IPS DF 4.7 (cell line): ENCODE results near the gene DMRT2.

Source experiments
- DNase-seq: peaks from one replicate; pipeline ENCODE4 v3.0.0-alpha.2; 2013; ENCODE audit warnings: low spot score; ENCODE audit errors: extremely low read depth

DMRT2 gene

DNA sequence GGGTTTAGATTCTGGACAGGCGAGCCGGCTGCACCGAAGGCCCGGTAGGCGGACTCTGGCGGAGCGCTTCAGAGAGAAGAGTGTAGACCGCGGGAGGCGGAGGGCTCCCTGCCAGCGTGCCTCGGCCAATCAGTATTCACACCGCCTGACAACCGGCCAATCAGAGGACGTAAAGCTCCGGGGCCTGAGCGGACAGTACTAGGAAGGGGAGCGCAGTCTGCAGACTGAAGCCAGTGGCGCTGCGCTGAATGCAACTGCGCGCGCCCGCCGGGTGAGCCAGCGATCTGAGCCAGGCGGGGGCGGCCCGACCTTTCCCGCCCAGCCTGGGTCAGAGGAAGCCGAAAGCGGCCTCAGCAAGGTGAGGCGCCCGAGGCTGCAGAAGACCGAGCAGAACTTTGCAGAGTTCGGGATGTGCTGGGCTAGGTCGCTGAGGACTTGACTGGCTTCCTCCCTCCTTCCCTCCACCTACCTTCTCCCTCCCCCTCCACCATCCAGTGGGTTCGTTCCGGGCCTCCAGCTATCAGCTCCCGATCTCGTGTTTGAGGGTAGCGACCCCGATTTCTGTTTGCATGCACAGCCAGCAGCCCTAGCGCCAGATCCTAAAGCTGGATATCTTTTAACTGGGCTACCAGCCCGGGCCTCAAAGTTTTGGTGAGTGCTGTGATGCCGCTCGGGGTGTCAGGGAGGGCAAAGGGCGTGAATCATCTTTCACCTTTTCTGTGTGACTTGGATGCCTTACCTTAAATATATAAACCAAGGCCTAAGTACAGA lies at the start of gene DMRT2:
DMRT2 (plus strand) TSS at position 233 of the 771 bp plus-strand sequence. CDS start 1,257 bp downstream, outside the sequence.
- DNase-seq: no peak

DNA sequence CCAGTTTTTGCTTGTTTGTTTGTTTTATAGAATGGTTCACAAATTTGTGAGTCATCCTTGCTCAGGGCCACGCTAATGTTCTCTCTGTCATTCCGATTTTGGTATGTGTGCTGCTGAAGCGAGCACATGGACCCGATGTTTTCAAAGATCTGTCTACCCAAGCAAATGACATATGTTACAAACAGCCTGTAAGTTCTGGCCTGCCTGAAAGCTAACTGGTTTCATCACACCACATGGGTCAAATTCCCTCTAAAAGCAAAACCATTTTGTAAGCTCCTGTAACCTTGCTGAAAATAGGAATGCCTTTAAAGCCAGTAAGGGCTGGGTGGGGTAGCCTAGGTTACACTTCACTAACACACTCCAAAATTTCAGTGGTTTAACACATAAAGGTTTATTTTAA lies 48.3 kb upstream of the DMRT2 start:
- DNase-seq: no peak

DNA sequence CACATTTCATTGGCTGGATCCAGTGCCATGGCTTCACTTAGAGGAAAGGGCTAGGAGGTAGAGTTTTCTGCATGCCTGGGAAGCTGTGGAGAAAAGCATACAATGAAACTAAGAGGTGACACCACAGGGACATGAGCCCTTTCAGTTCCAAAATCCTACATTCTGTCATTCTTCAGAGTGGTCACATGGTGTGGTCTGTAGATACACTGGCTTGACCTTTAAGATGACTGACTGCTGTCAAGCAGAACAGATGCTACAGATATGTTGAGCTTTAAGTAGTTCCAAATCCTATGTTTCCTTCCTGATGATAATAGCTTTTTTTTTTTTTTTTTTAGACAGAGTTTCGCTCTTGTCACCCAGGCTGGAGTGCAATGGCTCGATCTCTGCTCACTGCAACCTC lies 47.5 kb upstream of the DMRT2 start:
- DNase-seq: no peak

DNA sequence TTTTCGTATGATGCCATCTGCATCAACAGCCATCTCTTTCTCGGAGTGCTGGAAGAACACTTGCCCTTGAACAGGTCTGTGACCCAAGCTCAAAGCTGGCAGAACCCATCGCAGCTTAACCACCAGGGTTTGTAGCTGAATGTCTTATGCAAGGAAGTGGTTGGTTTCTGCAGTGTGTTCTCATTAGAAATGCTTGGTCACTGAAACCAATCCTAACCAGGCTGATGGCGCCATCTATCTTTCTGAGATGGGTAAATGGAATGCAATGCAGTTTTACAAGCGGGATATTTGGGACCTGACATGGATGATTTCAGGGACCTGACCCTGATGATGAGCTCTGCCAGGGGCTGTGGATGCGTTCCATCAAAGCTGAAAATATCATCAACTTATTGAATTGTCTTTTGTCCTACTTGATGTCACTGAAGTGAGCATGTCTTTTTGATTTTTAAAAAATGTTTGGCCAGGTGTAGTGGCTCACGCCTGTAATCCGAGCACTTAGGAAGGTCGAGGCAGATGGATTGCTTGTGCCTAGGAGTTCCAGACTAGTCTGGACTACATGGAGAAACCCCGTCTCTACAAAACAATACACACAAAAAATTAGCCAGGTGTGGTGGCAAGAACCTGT lies 45.0 kb upstream of the DMRT2 start:
- no peak for DNase-seq

DNA sequence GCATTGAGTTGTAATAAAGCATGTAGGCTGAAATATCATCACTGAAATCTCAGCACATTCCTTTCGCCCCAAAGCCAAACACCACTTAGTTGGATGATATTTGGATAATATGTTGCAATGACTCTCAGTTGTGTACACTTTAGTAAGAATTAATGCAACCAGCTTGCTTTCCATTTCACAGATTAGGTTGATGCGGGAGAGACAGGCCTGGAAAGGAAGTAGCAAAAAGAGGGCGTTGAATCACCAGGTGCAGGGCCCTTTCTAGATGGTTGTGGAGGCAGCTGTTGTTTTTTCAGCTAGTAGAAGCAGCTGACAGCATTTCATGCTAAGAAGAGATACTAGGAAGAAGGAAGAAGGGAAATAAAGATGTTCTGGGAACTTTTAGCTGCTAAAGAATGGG lies 42.8 kb upstream of the DMRT2 start:
- no peak for DNase-seq

DNA sequence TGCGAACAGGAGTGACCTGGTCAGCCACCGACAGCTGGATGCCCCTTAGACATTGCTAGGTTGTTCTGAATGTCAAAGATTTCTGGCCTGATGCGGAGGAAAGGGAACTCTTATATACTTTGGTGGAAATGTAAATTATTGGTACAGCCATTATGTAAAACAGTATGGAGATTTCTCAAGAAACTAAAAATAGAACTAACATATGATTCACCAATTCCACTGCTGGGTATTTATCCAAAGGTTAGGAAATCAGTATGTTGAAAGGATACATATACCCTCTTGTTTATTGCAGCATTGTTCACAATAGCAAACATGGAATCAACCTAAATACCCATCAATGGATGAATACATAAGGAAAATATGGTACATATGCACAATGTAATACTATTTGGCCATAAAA lies 41.9 kb upstream of the DMRT2 start:
- no peak for DNase-seq

DNA sequence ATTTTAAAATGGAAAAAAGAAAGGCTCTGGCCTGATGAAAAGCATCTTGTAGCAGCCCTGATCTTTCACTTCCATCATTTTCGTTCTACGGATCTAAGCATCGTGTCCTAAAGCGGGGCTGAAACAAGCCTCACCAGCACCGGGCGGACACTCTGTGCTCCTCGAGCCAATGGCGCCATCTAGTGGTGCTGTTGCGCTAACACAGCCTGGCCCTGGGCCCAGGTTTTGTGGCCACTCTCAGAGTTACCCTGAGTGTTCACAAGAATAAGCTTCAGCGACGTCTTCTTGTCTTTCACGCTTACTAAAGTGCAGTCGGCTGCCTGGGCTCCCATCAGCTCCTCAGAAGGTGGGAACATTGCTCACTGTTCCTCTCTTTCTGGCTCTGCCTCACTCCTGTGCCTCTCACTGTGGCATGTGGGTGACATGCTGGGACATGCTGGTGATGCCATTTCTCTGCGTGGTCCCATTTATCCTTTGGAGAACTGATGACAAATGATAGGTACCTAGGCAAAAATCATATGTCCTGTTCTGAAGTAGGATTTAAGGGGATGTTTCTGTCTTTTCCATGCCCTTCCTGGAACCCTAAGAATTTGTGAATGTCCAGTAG lies 41.0 kb upstream of the DMRT2 start:
- no peak for DNase-seq

DNA sequence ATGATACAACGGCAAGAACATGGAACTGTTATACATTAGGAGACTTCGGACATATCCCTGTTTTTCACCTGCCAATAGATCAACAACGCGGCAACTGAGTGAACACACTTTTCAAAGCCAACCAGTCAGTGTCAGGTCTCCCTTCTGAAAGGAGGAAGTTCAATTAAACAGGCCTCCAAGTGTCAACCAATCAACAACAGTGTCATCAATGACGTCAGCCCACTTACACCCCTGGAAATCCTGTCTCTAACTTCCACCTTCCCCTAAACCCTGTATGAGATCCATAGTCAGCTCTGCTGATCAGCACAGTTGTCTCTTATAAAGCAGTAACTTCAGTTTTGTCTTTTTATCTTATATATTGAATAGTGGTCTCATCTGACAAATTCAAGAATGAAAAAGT lies 37.1 kb upstream of the DMRT2 start:
- DNase-seq: no peak

DNA sequence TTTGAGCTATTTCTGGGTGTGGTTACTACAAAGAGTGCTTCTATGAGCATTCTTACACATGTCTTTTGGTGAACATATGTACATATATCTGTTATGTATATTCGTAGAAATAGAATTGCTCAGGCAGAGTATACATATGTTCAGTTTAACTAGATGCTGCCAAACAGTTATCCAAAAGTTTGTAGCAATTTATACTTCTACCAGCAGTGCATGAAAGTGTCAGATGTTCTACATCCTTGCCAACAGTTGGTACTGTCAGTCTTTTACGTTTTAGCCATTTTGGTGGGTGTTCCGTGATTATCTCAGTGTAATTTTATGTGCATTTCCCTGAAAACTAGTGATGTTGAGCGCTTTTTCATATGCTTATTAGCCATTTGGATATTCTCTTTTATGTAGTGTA lies 35.9 kb upstream of the DMRT2 start:
- DNase-seq: no peak

DNA sequence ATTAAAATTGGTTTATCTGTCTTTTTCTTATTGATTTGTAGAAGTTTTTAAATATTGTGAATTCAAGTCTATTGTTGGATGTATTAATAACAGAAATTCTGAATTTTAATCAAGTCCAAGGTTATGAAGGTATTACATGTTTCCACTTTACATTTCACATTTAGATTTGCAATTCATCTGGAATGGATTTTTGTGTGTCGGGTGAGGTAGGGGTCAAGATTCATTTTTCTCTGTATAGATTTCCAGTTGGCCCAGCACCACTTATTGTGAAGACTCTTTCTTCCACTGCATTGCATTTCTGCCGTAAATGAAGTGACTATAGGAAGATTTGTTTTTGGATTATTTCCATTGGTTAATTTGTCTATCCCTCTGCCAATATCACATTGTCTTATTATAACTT lies 35.5 kb upstream of the DMRT2 start:
- DNase-seq: no peak

DNA sequence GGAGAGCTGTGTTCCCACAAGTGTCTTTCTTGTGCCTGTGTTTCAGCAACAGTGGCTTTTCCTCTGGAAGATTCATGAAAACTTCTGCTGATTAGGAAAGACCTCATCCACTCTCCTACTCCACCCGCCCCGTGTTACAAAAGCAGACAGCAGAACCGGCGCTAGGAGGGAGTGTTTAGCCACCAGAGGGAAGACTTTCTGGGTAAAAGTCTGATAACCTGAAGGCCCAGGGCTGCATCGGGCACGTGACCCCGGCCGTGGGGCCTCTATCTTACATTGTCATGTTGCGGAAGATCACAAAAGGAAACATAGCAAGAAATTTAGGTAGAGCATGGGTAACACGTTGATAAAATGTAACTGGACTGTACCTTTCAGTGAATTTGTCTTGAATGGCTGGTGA lies 32.0 kb upstream of the DMRT2 start:
- no peak for DNase-seq

DNA sequence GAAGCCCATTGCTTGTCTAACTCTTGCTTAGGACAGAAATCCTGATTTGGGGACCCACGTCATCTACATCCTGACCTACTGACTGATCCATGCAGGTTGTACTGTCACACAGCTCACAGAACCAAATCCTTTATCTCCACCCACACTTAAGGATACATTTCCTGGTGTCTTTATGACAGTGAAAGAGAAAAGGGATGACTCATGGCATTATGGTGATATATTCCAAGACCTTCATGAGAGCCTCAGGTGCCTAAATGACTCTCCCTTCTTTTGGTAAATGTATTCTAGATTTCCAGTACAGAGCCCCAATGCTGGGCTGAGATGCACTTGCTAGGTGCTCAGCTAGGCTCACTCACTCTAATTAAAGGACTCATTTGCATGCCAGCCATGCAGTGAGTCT lies 26.0 kb upstream of the DMRT2 start:
- no peak for DNase-seq

DNA sequence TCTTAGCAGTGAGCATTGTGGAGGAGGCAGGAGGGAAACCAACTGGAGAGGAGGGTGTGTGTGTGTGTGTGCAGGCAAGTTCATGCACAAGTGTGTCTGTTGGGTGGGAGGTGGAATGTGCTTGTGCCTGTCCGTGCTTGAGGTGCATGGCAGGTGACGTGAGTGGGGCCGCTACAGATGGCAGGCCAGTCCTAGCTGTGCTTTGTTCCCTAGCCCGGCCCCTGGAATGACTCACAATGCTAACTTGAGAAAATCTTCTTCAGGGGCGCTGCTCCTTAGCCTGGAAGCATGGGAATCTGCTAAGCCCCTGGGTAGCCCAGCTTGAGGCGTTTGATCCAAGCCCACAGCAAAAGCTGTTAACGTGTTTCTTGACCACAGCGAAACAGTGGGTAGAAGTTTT lies 25.0 kb upstream of the DMRT2 start:
- no peak for DNase-seq

DNA sequence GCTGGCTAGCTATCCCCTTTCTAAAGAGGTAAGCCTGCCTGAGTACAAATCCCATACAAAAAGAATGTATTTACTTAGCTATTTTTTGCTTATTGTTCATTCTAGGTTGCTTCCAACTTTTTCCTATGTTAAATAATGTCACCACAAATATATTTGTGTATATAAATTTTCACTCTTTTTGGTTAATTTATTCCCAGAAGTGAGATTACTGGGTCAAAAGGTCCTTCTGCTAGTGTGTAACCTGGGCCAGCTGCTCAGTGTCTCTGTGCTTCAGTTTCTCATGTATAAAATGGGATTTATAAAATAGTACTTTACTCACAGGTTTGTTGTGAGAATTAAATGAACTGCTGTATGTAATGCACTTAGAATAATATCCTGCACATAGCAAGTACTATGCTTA lies 23.9 kb upstream of the DMRT2 start:
- DNase-seq: no peak

DNA sequence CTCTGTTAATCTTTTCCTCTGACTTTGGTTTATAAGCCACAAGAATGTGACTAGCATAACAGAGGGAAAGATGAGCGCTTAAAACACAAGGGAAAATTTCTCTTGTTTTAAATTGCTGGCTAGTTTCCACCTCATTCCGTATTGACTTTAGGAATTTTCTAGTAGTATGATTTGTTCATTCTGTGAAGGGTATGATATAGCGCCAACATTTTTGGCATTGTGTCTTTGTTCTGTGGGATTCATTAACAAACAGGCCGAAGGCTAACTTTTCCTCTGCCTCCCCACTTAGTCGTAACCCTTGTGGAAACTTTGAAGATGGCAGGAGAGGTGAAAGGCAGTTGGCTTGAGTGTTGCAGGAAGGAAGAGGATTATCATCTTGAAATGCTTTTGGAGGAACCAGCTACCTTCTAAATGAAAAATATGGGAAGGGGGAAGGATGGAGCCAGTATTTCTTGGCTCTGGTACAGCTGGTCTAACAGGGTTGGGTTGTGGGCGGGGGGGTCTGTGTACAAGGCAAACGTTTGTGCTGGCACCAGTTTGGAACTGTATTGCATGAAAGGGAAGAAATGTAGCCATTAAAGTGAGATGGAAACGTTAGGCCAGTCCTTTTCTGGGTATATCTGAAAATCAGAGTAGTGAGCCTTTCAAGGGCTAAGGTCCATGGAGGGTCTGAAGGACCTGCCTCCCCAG lies 21.5 kb upstream of the DMRT2 start:
- DNase-seq: no peak

DNA sequence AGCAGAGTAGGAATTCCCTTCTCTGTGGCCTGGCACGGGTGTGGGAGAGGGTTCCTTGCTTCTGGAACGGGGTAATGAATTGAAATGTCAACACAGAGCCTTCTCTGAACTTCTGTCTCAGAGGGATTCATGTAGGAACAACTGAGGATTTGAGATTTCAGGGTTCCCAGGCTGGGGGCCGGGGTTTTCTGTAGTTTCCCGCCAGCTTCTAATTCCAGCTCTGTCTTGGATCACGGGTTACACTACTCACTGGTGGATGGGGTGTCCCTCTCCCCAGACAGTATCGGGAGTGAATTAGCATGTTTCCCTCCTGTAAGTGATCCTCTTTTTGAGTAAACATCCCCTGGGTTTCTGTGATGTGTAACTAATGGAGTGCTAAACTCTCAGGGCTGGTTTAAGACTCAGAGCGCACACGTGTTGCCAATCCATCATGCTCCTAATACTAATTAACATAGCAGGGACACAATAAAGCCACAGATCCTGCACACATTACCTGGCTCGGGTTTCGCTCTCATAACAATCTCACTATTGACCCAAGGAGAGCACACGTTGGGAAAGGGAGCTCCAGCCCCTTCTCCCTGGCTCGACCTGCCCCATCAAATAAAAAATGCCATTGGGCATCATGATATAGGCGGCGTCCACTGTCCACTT lies 18.1 kb upstream of the DMRT2 start:
- DNase-seq: no peak

DNA sequence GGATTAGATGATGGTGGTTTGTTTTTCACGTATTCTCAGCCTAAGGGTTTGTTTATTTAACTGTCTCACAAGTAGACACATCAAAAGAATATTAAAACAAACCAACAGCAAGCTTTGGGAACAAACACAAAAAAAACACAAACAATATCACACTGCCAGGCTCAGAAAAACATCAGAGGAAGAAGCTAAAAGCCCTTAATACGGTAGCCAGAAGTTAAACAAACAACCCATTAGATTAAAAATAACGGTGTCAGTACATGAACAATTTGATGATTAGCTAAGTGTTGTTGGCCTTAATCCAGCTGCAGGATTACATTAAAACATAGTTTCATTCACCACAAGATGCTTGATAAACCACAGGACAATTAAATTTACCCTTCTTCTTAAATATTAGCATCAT lies 15.9 kb upstream of the DMRT2 start:
- DNase-seq: no peak

DNA sequence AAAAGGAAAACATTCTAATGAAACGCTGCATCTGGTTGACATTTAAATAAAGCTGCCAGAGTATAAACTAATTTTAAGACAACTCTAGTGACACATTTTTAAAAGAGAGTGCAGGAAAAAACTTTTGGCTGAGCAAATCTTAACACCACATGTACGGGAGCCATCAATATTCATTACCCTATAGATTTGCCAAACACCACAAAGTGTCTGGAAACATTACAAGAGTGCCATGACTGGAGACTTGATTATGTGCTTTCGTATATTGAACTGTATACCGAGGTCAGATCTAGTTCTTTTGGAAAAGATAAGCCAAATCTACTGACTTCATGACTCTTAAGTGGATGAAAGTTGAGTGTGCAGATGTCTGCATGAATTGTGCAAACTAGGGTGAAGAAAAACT lies 10.6 kb upstream of the DMRT2 start:
- DNase-seq: no peak

DNA sequence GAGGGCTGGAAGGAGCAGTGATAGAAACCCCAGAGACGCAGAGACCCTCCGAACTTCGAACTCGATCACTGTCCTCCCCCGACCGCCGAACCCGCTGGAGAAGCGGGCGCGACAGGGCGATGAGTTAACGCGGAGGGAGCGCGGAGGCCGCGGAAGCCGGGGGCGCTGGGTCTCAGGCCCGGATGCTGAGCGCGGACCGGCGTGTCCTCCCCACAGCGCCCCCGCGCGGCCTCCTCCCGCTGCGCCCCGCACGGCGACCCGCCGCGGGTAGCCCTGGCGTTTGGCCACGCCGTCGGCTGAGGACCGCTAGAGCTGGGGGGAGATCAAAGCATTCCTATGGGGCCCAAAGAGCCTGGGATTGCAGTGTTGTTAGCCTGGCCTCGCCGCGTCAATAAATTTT lies 7.7 kb upstream of the DMRT2 start:
- no peak for DNase-seq

DNA sequence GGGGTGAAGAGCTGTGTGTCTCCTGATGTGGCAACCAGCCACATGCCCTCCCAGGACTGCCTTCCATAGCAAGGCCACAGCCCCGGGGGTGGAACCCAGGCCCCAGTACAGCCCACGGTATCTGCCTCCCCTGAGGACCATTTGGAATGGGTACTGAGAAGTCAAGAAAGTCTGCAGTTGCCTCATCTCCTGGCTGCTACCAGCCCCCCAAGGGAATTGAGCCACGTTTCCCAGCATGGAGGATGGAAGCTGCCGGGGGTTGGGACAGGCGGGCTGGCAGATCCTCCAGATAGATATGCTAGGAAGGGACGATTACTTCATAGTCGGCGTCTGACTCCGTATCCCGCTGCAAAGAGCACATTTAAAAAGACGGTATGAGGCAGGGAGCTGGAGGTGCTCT lies 5.5 kb upstream of the DMRT2 start:
- no peak for DNase-seq

DNA sequence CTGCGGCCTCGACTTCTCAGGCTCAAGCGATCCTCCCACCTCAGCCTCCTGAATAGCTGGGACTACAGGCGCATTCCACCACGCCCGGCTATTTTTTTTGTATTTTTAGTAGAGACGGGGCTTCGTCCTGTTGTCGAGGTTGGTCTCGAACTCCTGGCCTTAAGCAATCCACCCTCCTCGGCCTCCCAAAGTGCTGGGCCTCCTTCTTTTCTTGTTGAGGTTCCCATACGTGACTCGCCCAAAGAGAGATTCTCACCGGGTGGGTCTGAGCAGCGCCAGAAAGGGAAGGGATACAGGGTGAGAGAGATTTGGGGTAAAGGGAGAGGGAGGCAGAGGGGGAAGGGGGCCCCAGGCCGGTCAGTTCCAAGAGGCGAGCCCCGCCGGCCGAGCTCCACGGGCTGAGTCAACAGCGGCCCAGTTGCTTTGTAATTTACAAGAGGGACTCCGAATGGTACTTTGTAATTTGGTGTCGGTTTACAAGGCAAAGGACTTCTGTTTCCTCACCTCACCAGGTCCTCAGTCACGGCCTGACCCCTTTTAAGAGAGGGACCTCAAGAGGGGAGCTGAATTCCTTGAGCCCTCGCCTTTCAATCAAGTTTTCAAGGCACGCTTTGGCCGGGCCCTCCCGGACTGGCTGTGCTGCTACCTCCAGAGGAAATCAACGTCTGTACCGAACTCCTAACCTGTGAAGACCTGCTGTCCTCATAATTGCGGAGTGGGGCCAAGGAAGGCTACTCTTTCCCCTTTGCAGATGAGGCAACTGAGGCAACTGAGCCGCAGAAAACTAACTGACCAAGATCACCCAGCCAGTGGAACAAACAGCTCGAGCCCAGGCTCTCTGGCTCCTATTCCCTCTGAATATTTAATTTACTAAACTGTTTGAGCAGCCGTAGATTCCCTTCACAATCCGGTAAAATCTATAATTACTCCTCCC lies 3.3 kb upstream of the DMRT2 start:
- DNase-seq: no peak
